Measurements from ENCODE around the gene CALM1.

DNA sequence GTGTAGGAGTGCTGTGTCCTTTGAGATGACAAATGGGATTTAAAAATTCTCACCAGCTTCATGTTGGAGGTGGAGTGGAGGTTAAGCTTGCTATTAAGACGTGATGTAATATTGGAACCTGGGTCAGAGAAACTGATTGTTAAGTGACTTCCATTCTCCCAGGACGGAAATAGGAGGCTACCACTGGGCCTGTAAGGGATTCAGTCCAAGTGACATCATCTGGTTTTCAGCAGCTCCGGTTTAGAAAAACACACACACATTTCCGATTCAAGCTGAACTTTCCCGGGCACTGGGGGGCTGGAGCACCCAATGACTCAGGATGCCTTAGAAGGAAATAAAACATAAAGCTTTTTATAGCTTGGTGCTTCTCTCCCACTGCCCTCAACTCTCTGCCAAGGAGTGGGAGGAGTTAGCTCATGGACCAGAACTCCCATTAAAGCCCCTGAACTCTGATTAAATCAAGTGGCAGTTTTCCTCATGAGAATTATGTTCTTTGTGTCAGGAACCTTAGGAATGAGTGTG lies 12.4 kb downstream of the CALM1 start:
- TF ChIP-seq, protein P1, sequence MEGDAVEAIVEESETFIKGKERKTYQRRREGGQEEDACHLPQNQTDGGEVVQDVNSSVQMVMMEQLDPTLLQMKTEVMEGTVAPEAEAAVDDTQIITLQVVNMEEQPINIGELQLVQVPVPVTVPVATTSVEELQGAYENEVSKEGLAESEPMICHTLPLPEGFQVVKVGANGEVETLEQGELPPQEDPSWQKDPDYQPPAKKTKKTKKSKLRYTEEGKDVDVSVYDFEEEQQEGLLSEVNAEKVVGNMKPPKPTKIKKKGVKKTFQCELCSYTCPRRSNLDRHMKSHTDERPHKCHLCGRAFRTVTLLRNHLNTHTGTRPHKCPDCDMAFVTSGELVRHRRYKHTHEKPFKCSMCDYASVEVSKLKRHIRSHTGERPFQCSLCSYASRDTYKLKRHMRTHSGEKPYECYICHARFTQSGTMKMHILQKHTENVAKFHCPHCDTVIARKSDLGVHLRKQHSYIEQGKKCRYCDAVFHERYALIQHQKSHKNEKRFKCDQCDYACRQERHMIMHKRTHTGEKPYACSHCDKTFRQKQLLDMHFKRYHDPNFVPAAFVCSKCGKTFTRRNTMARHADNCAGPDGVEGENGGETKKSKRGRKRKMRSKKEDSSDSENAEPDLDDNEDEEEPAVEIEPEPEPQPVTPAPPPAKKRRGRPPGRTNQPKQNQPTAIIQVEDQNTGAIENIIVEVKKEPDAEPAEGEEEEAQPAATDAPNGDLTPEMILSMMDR (IDR thresholded peaks at IDR 0.05) = no peak
- TF ChIP-seq POLR2A (IDR thresholded peaks at IDR 0.05) = no peak

All from testis (tissue), 2 donors.